ENCODE results near the gene CPLX3. TPM values are rescaled to one million over a fixed set of nuclear protein-coding genes. Genes with fewer than 3 reads are reported as not detected.

The CPLX3 gene
- total RNA-seq, 1 experiment from 2014 or later, result not detected

GRCh38 chr15:74788042-74788682 lies 38.3 kb upstream of the CPLX3 start:
- DNase-seq (ENCODE audit: low spot score), result no peak

- DNase-seq (ENCODE audit: low spot score), result no peak
Observed at GRCh38 chr15:74788683-74789151, 37.7 kb upstream of the CPLX3 start.

- no peak for DNase-seq (ENCODE audit: low spot score)
Observed at GRCh38 chr15:74789171-74789631, 37.2 kb upstream of the CPLX3 start.

- DNase-seq (ENCODE audit: low spot score), result no peak
Observed at GRCh38 chr15:74789741-74790079, 36.7 kb upstream of the CPLX3 start.

GRCh38 chr15:74790080-74790916 lies 36.1 kb upstream of the CPLX3 start:
- peak; percentile 90 for DNase-seq (ENCODE audit: low spot score)

- no peak for DNase-seq (ENCODE audit: low spot score)
Observed at GRCh38 chr15:74791007-74791406, 35.4 kb upstream of the CPLX3 start.

GRCh38 chr15:74791667-74792066 lies 34.8 kb upstream of the CPLX3 start:
- no peak for DNase-seq (ENCODE audit: low spot score)

- DNase-seq (ENCODE audit: low spot score), result no peak
Observed at GRCh38 chr15:74792227-74793016, 34.0 kb upstream of the CPLX3 start.

- no peak for DNase-seq (ENCODE audit: low spot score)
Observed at GRCh38 chr15:74793135-74794028, 33.0 kb upstream of the CPLX3 start.

- DNase-seq (ENCODE audit: low spot score), result no peak
Observed at GRCh38 chr15:74794248-74794969, 32.0 kb upstream of the CPLX3 start.

GRCh38 chr15:74794970-74795349 lies 31.5 kb upstream of the CPLX3 start:
- no peak for DNase-seq (ENCODE audit: low spot score)

GRCh38 chr15:74795966-74796625 lies 30.3 kb upstream of the CPLX3 start:
- no peak for DNase-seq (ENCODE audit: low spot score)

- no peak for DNase-seq (ENCODE audit: low spot score)
Observed at GRCh38 chr15:74798388-74799254, 27.8 kb upstream of the CPLX3 start.

GRCh38 chr15:74799255-74799855 lies 27.1 kb upstream of the CPLX3 start:
- DNase-seq (ENCODE audit: low spot score), result no peak

- peak; percentile 56 for DNase-seq (ENCODE audit: low spot score)
Observed at GRCh38 chr15:74799856-74800558, 26.4 kb upstream of the CPLX3 start.

GRCh38 chr15:74800559-74801094 lies 25.8 kb upstream of the CPLX3 start:
- no peak for DNase-seq (ENCODE audit: low spot score)

GRCh38 chr15:74801311-74801997 lies 25.0 kb upstream of the CPLX3 start:
- DNase-seq (ENCODE audit: low spot score), result no peak
